Uterus (tissue), 2 donors: ENCODE results near the gene SLC2A13.

Source experiments
- POLR2A ChIP-seq, 2 donors: fragments of 450-650 bp; IDR thresholded peaks; one replicate each; pipeline ENCODE4 v1.6.1; 2016; ENCODE audit warnings: antibody characterized with exemption in 2 of 2, mild to moderate bottlenecking in 1 of 2, moderate library complexity in 1 of 2
- TF ChIP-seq, protein P1 (sequence below), 4 experiments: fragments of 200-600 bp in 2 of 4; fragments of 450-650 bp in 2 of 4; sonication (generic) in 2 of 4; IDR thresholded peaks; one replicate each; pipeline ENCODE4 v1.5.1; 2016 to 2019; ENCODE audit warnings: antibody characterized with exemption in 4 of 4, mild to moderate bottlenecking in 2 of 4, moderate library complexity in 1 of 4

- TF ChIP-seq, protein P1, sequence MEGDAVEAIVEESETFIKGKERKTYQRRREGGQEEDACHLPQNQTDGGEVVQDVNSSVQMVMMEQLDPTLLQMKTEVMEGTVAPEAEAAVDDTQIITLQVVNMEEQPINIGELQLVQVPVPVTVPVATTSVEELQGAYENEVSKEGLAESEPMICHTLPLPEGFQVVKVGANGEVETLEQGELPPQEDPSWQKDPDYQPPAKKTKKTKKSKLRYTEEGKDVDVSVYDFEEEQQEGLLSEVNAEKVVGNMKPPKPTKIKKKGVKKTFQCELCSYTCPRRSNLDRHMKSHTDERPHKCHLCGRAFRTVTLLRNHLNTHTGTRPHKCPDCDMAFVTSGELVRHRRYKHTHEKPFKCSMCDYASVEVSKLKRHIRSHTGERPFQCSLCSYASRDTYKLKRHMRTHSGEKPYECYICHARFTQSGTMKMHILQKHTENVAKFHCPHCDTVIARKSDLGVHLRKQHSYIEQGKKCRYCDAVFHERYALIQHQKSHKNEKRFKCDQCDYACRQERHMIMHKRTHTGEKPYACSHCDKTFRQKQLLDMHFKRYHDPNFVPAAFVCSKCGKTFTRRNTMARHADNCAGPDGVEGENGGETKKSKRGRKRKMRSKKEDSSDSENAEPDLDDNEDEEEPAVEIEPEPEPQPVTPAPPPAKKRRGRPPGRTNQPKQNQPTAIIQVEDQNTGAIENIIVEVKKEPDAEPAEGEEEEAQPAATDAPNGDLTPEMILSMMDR (IDR thresholded peaks at IDR 0.05) = no peak
- no peak for TF ChIP-seq POLR2A (IDR thresholded peaks at IDR 0.05)
Measured at GRCh38 chr12:39920647-39921046, 185.2 kb downstream of the SLC2A13 start.
